ENCODE measurements around the gene PCED1B.

Gene PCED1B

GRCh38 chr12:47068539-47068938 is 10.9 kb upstream of the PCED1B start:
- DNase-seq, result no peak

GRCh38 chr12:47070310-47070709 is 9.1 kb upstream of the PCED1B start:
- no peak for DNase-seq

GRCh38 chr12:47071241-47071852 is 8.1 kb upstream of the PCED1B start:
- no peak for DNase-seq

GRCh38 chr12:47073951-47074350 is 5.5 kb upstream of the PCED1B start:
- no peak for DNase-seq

GRCh38 chr12:47074757-47075156 is 4.7 kb upstream of the PCED1B start:
- no peak for DNase-seq

- no peak for DNase-seq
Measured at GRCh38 chr12:47075192-47076084, 4.0 kb upstream of the PCED1B start.

- no peak for DNase-seq
Measured at GRCh38 chr12:47077206-47078085, 2.0 kb upstream of the PCED1B start.

- DNase-seq, result no peak
Measured at GRCh38 chr12:47078086-47078395, 1.4 kb upstream of the PCED1B start.

- DNase-seq, result no peak
Measured at GRCh38 chr12:47078733-47079467, 521 bp upstream of the PCED1B start.

- DNase-seq, result no peak
Measured at GRCh38 chr12:47079981-47080724, 732 bp downstream of the PCED1B start.

GRCh38 chr12:47080725-47081502 is 1.5 kb downstream of the PCED1B start:
- no peak for DNase-seq

- no peak for DNase-seq
Measured at GRCh38 chr12:47082283-47082682, 2.9 kb downstream of the PCED1B start.

GRCh38 chr12:47082796-47083621 is 3.6 kb downstream of the PCED1B start:
- DNase-seq, result no peak

GRCh38 chr12:47084172-47084571 is 4.8 kb downstream of the PCED1B start:
- DNase-seq, result no peak

GRCh38 chr12:47085815-47086252 is 6.4 kb downstream of the PCED1B start:
- DNase-seq, result no peak

- DNase-seq, result no peak
Measured at GRCh38 chr12:47087088-47087688, 7.8 kb downstream of the PCED1B start.

- no peak for DNase-seq
Measured at GRCh38 chr12:47088021-47088944, 8.9 kb downstream of the PCED1B start.

GRCh38 chr12:47091009-47091408 is 11.6 kb downstream of the PCED1B start:
- DNase-seq, result no peak

- DNase-seq, result no peak
Measured at GRCh38 chr12:47094804-47095203, 15.4 kb downstream of the PCED1B start.
